ENCODE results near the gene BCAS4.

GRCh38 chr20:50885781-50886180 lies 90.9 kb downstream of the BCAS4 start:
- no peak for TF ChIP-seq CTCF (IDR thresholded peaks at IDR 0.05; ENCODE audit: borderline replicate concordance, extremely low read depth, low read length, poor library complexity, severe bottlenecking)
- TF ChIP-seq EZH2 (IDR thresholded peaks at IDR 0.05; ENCODE audit: borderline replicate concordance, low read depth, low read length, severe bottlenecking): no peak

All from DND-41 (cell line).